Endothelial cell (in vitro differentiated cells): ENCODE results near the gene FGF1. TPM values are rescaled to one million over a fixed set of nuclear protein-coding genes. Genes with fewer than 3 reads are reported as not detected.

Source experiments
- DNase-seq: peaks from one replicate; pipeline ENCODE4 v3.0.0; 2021; ENCODE audit warnings: low spot score
- H3K27ac Mint-ChIP-seq: one replicate; pipeline ENCODE4 v1.8.0; 2021; ENCODE audit warnings: mixed read lengths, inconsistent platforms; ENCODE audit not compliant: unreplicated experiment
- H3K27me3 Mint-ChIP-seq: one replicate; pipeline ENCODE4 v1.8.0; 2021; ENCODE audit warnings: mild to moderate bottlenecking, moderate library complexity, mixed read lengths, inconsistent platforms; ENCODE audit not compliant: unreplicated experiment
- H3K36me3 Mint-ChIP-seq: one replicate; pipeline ENCODE4 v1.8.0; 2021; ENCODE audit warnings: mild to moderate bottlenecking, low read depth, mixed read lengths, inconsistent platforms; ENCODE audit not compliant: unreplicated experiment
- H3K4me1 Mint-ChIP-seq: one replicate; pipeline ENCODE4 v1.8.0; 2021; ENCODE audit warnings: mild to moderate bottlenecking, mixed read lengths, inconsistent platforms; ENCODE audit not compliant: unreplicated experiment
- H3K4me3 Mint-ChIP-seq: one replicate; pipeline ENCODE4 v1.8.0; 2021; ENCODE audit warnings: mild to moderate bottlenecking, mixed read lengths, inconsistent platforms; ENCODE audit not compliant: unreplicated experiment
- H3K9me3 Mint-ChIP-seq: one replicate; pipeline ENCODE4 v1.8.0; 2021; ENCODE audit warnings: mixed read lengths, inconsistent platforms; ENCODE audit not compliant: unreplicated experiment
- CTCF ChIP-seq: fragments of 200-600 bp; sonication (generic); IDR thresholded peaks from one replicate; pipeline ENCODE4 v1.5.0; 2021; ENCODE audit warnings: antibody characterized with exemption; ENCODE audit not compliant: unreplicated experiment
- total RNA-seq: library from RNA; stranded (reverse); fragmentation: NEBNext Ultra II Directional; extraction: Animal tissue kit (Norgen Biotek cat#: 25700); gene quantifications from one replicate; pipeline ENCODE4 v1.2.1, GENCODE V29; 2021; ENCODE audit not compliant: unreplicated experiment

The FGF1 gene
- total RNA-seq, 1 donor from 2014 or later = 0.13 TPM

DNA sequence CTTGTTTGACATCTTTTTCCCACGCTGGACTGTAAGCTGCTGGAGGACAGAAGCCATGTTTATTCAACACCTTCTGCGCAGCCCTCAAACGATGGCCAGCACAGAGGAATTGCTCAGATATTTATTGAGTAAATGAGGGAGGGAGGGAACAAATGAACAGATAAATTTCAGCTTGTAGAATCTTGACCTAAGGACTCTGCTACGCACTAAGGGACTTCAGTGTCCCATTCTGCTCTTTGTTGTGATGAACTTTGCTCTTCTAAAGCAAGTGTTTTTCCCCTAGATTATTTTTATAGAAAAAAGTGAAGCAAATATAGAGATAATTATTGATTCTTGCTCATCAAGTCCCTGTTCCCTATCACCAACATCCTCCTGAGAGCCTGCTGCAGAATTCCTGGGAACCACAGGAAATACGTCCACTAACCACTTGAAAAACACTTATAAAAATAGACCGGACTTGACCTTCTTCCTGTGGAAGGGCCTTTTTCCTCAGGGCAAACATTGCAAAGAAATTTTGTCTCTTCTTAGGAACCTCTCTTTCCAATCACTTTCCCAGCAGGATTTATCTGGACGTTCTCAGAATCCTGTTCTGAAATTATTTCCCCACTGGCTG lies 54.9 kb downstream of the FGF1 start:
- H3K9me3 Mint-ChIP-seq = no peaks in the 10 kb centered on the region
- H3K4me1 Mint-ChIP-seq = peaks cover 27% of the 10 kb centered on the region
- H3K4me3 Mint-ChIP-seq = no peak overlapping the region
- H3K27ac Mint-ChIP-seq = peak overlapping the region; percentile 30
- no peak for TF ChIP-seq CTCF
- no peak for DNase-seq
- no peaks in the 10 kb centered on the region for H3K36me3 Mint-ChIP-seq
- peaks cover 2% of the 10 kb centered on the region for H3K27me3 Mint-ChIP-seq

- Mint-ChIP-seq H3K4me1 (peaks cover 30% of the 10 kb centered on the region), H3K27me3 (peaks cover 2% of the 10 kb centered on the region), H3K4me3 (no peak overlapping the region), H3K9me3 (no peaks in the 10 kb centered on the region), H3K36me3 (no peaks in the 10 kb centered on the region), H3K27ac (no peak overlapping the region)
- no peak for DNase-seq
- no peak for TF ChIP-seq CTCF
Measured at GRCh38 chr5:142627383-142628217, 58.3 kb downstream of the FGF1 start.

- H3K27ac Mint-ChIP-seq = no peak overlapping the region
- TF ChIP-seq CTCF = no peak
- peaks cover 2% of the 10 kb centered on the region for H3K27me3 Mint-ChIP-seq
- H3K9me3 Mint-ChIP-seq = no peaks in the 10 kb centered on the region
- peaks cover 27% of the 10 kb centered on the region for H3K4me1 Mint-ChIP-seq
- H3K36me3 Mint-ChIP-seq = no peaks in the 10 kb centered on the region
- H3K4me3 Mint-ChIP-seq = no peak overlapping the region
- no peak for DNase-seq
Measured at GRCh38 chr5:142626786-142627185, 59.1 kb downstream of the FGF1 start.

GRCh38 chr5:142626099-142626498 lies 59.8 kb downstream of the FGF1 start:
- no peak overlapping the region for H3K4me3 Mint-ChIP-seq
- no peak for TF ChIP-seq CTCF
- no peak for DNase-seq
- no peaks in the 10 kb centered on the region for H3K36me3 Mint-ChIP-seq
- no peak overlapping the region for H3K27ac Mint-ChIP-seq
- no peaks in the 10 kb centered on the region for H3K9me3 Mint-ChIP-seq
- H3K27me3 Mint-ChIP-seq = peaks cover 4% of the 10 kb centered on the region
- H3K4me1 Mint-ChIP-seq = peaks cover 32% of the 10 kb centered on the region

- peaks cover 20% of the 10 kb centered on the region for H3K4me1 Mint-ChIP-seq
- H3K36me3 Mint-ChIP-seq = no peaks in the 10 kb centered on the region
- TF ChIP-seq CTCF = no peak
- no peak for DNase-seq
- no peak overlapping the region for H3K4me3 Mint-ChIP-seq
- H3K9me3 Mint-ChIP-seq = no peaks in the 10 kb centered on the region
- no peak overlapping the region for H3K27ac Mint-ChIP-seq
- peaks cover 1% of the 10 kb centered on the region for H3K27me3 Mint-ChIP-seq
Measured at GRCh38 chr5:142621227-142621626, 64.7 kb downstream of the FGF1 start.
